NB4 (cell line): Measurements from ENCODE around the gene CD44.

Source experiments
- CTCF ChIP-seq: IDR thresholded peaks from one replicate; pipeline ENCODE4 v1.5.1; 2012; ENCODE audit warnings: low read depth, low read length
- MAX ChIP-seq: IDR thresholded peaks from 2 replicates; pipeline ENCODE4 v1.6.1; 2011; ENCODE audit warnings: low read depth, low read length
- MYC ChIP-seq: IDR thresholded peaks from 2 replicates; pipeline ENCODE4 v1.6.1; 2011; ENCODE audit warnings: low read depth, low read length
- POLR2A ChIP-seq: IDR thresholded peaks from 2 replicates; pipeline ENCODE4 v1.6.1; 2011; ENCODE audit warnings: mild to moderate bottlenecking; ENCODE audit not compliant: insufficient read length; ENCODE audit errors: extremely low read depth

GRCh38 chr11:35225946-35226520 lies 87.1 kb downstream of the CD44 start:
- TF ChIP-seq CTCF = no peak
- no peak for TF ChIP-seq POLR2A
- TF ChIP-seq MYC = no peak
- TF ChIP-seq MAX = no peak
